Fibroblast of the aortic adventitia (primary cell): Measurements from ENCODE around the gene GIPC1. TPM values are rescaled to one million over a fixed set of nuclear protein-coding genes. Genes with fewer than 3 reads are reported as not detected.

Experiments used
- DNase-seq: peaks from one replicate; pipeline ENCODE4 v3.0.0-alpha.2; 2010; ENCODE audit warnings: low read depth
- H3K4me3 ChIP-seq: 2 replicates; pipeline ENCODE4 v1.5.1; 2011; ENCODE audit warnings: low read depth, mild to moderate bottlenecking, control low read depth, low read length, moderate library complexity
- CTCF ChIP-seq: IDR thresholded peaks from 2 replicates; pipeline ENCODE4 v1.5.1; 2011; ENCODE audit warnings: mild to moderate bottlenecking, low read length, control low read depth, inconsistent platforms; ENCODE audit not compliant: insufficient read depth
- total RNA-seq: library from RNA; depleted of rRNA; stranded (reverse); fragments of >200 nt; gene quantifications from 2 replicates; pipeline ENCODE4 v1.2.3, GENCODE V29; 2012; ENCODE audit warnings: low replicate concordance

The GIPC1 gene
- total RNA-seq, 1 donor = 93.5 TPM

DNA sequence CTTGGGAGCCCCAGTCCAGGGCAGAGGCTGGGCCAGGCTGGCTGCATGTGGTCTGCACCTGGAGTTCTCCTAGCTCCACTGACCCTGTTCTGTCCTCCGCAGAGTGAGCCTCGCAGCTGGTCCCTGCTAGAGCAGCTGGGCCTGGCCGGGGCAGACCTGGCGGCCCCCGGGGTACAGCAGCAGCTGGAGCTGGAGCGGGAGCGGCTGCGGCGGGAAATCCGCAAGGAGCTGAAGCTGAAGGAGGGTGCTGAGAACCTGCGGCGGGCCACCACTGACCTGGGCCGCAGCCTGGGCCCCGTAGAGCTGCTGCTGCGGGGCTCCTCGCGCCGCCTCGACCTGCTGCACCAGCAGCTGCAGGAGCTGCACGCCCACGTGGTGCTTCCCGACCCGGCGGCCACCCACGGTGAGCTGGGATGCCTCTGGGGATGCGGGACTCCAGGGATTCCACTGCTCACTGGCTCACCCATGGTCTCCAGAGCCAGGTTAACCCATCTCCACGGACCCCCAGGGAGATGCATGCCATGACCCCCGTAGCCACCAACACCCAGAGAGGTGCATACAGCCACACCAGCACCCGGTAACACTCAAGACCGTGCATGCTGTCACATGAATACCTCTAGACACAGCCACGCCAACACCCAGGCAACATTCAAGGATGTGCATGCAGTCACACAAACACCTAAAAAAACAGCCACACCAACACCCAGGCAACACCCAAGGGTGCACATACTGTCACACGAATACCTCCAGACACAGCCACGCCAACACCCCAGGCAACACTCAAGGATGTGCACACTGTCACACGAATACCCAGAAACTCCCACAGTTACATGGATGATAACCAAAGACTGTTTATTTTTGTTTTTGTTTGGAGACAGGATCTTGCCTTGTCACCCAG is 54.6 kb downstream of the GIPC1 start:
- TF ChIP-seq CTCF = no peak

DNA sequence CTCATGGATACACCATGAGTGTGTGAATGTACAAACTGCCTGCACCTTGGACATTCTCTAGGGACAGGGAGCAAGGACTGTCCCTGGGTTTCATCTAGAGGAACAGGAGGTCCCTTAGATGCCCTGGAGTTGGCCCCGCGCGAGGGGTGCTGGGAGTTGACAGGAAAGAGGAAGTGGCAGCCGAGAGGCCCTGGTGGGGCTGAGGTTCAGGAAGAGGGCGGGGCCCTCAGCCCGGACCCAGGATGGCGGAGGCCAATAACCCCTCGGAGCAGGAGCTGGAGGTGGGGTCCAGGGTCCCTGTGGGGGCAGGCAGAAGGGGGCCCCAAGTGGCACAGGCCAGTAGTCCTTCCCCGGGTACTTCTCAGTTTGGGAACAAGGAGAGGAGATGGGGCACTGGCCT is 55.9 kb downstream of the GIPC1 start:
- no peak for TF ChIP-seq CTCF
- no peak overlapping the region for H3K4me3 ChIP-seq
- no peak for DNase-seq

More for the DNA sequence above, 54.6 kb downstream of the GIPC1 start:
- no peak for DNase-seq
- no peak overlapping the region for H3K4me3 ChIP-seq

DNA sequence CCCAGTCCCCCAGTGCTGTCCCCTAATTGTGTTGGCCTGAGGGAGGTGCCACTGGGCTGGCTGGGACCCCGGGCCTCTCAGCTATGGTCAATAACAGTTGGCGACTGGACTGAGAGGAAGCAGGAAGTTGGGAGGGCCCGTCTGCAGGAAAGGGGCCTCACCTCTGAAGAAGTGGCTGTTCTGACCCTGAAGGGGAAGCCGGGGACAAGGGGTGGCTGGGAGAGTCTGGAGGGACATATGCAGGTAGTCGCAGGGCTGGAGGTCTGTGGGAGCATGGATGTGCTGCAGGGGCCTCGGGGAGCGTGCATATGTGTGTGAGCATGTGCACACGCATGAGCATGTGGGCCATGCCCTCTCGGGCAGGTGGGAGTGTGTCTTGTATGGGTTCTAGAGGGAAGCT is 56.9 kb downstream of the GIPC1 start:
- DNase-seq = no peak
- TF ChIP-seq CTCF = no peak
- no peak overlapping the region for H3K4me3 ChIP-seq

GRCh38 chr19:14437578-14438140 is 58.3 kb downstream of the GIPC1 start:
- H3K4me3 ChIP-seq = no peak overlapping the region
- TF ChIP-seq CTCF = no peak
- DNase-seq = no peak

DNA sequence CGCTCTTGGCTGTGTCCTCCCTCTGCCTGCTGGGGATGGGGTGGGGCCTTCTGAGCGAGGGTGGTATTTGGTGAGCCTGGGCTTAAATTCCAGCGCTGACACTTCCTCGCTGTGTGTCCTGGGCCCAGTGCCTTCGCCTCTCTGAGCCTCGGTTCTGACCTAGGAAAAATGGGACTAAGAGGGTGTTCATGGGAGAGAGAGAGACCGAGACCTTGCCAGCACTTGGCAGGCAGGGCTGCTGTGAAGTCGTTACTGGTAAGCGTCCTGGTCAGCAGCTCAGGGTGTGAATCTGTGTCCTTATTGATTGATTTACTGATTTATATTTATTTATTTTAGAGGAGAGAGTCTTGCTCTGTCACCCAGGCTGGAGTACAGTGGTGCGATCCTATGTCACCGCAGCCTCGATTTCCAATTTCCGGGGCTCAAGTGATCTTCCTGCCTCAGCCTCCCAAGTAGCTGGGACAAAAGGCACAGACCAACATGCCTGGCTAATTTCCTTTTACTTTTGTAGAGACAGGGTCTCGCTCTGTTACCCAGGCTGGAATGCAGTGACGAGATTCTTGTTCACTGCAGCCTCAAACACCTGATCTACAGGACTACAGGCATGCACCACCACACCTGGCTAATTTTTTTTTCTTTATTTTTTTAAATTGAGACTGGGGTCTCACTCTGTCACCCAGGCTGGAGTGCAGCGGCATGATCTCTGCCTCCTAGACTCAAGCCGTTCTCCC is 60.4 kb downstream of the GIPC1 start:
- TF ChIP-seq CTCF = no peak
- H3K4me3 ChIP-seq = peak overlapping the region; percentile 80
- DNase-seq = no peak

GRCh38 chr19:14434543-14435319 is 61.2 kb downstream of the GIPC1 start:
- no peak for TF ChIP-seq CTCF
- DNase-seq = peak; percentile 86

More at GRCh38 chr19:14434543-14435319, 61.2 kb downstream of the GIPC1 start:
- H3K4me3 ChIP-seq = peak overlapping the region; percentile 80
